SK-N-DZ (cell line): ENCODE results near the gene FABP1.

Experiments used
- DNase-seq: peaks from one replicate; pipeline ENCODE4 v3.0.0-alpha.2; 2015; ENCODE audit warnings: low spot score

Gene FABP1

DNA sequence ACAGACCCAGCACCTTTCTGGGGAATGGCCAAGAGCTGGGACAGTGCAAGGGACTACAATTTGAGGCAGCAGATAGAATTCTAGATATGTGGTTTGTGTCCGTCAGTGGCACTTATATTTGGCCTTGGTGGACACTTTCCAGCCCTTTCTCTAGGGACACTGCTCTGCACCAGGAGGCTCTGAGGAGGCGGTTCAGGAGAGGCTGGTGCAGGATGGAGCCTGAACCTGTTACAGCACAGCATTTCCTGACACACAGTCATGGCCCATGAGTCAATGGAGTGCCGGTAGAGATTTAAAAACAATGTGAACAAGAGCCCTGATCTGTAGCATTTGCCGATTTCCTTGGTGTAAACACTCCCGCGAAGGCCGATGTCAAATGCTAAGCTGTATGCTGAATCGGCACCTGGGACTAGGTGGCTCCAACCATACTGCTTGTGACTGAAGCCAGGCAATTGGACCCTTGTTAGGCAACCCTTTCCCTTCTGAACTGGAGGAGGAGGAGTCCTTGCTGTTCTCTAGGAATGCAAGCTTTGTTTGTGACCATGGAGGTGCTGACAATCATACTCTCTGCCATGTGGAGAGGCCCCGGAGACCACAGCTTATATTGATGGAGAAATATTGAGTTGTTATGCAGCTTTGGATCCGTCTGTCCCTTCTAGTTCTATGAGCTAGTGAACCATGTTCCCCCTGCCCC lies 11.9 kb downstream of the FABP1 start:
- DNase-seq, result no peak

DNA sequence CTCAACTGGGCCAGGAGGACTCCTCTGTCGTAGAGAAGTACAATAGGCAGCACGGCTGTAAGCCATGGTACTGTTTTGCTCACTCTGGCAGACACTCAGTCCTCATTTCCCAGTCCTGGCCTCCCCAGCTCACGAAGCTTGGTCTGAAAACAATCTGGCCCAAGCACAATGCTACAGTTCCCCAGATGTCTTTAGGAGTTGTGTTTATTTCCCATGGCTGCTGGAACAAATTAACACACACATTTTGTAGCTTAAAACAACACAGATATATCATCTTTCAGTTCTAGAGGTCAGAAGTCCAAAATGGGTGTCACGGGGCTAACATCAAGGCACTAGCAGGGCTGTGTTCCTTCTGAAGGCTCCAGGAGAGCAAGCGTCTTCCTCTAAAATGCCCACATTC lies 13.0 kb downstream of the FABP1 start:
- no peak for DNase-seq

DNA sequence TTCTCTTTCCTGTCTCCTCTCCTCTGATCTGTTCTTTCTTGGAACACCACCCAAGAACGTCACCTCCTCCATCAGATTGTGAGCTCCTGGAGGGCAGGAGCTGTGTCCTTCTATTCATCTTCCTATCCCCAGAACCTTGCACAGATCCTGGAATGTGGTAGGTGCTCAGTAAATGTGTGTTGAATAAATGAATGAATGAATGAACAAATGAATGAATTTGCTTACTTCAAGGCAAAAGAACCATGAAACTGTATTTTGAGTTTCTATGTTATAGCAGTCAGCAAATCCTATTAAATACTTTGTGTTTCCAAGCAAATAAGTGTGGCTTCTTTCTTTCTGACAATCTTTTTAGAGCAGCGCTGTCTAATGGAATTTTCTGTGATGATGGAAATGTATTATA lies 14.8 kb downstream of the FABP1 start:
- DNase-seq, result no peak

DNA sequence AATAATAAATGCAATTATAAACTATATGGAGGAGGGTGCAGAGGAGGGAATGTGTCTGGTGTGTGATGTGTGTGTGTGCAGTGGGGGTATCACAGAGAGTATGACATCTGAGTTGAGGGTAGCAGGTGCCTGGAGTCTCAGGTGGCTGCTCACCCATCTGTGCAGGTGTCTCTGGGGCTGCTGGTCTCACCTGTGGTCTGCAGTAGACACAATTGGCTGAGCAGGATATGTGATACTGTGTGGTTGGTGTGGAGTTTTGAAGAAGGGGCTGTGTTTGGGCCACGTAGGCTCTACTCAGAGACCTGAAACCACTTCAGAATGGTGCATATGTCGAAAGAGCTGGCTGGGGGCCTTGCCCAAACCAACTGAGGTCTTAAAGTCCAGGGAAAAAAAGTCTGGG lies 17.0 kb downstream of the FABP1 start:
- DNase-seq, result no peak

- no peak for DNase-seq
Observed at GRCh38 chr2:88108796-88109195, 19.1 kb downstream of the FABP1 start.

GRCh38 chr2:88100489-88100858 lies 27.4 kb downstream of the FABP1 start:
- DNase-seq, result no peak

DNA sequence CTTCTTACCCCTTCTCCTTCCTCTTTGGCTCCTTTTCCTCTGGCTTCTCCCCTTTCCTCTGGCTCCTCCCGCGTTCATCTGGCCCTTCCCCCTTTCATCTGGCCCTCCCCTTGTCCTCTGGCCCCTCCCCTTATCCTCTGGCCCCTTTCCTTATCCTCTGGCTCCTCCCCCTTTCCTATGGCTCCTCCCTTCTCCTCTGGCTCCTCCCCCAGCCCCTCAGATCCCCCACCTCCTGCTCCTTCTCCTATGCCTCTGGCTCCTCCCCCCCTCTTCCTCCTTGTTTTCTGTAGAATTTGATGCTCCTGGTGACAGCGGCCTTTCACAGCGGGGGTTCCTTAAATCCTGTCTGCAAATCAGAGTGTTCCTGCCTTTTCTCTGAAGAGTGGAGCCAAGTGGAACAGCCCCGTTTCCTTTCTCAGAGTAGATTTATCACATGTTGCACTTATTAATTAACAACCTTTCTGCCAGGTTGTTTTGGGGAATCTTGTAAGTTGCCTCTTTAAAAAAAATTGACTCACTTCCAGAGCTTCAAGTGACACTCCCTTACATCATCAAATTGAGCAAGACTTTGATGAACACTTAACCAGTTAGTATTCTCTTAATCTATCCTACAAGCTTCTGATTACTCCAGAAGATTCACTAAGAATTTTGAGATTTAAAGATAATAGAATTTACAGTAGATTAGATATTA lies 27.9 kb downstream of the FABP1 start:
- no peak for DNase-seq

DNA sequence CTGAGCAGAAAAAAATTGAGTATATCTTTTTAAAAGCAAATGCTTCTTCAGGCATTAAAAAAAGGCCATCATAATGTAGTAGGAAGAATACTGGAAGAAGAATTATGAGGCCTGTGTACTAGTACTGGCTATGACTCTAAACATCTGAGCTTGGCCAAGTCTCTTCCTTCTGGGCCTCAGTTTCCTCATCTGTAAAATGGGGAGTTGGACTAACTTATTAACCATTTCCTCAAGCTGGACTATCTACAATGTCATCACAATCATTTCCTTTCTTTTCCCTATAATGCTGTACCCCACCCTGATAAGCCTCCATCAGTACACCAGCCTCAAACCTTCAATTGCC lies 29.3 kb downstream of the FABP1 start:
- no peak for DNase-seq

GRCh38 chr2:88097891-88098557 lies 29.8 kb downstream of the FABP1 start:
- no peak for DNase-seq

GRCh38 chr2:88097192-88097591 lies 30.7 kb downstream of the FABP1 start:
- DNase-seq, result no peak

DNA sequence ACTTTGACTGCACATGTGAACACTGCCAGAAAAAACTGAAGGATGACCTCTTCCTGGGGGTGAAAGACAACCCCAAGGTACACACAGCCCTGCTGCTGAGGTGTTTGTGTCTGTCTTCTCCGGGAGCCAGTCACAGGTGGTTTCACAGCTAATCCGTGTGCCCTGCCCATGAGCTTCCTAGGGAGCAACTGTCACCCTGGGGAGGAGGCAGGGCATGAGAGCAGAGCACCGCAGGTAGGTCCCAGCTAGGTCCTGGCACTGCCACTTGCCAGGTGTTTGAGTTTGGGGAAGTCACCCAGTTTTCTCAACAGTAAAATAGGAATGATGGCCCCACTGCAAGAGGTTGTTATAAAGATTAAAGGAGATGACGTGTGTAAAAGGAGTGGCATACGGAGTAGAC lies 31.2 kb downstream of the FABP1 start:
- DNase-seq, result no peak

DNA sequence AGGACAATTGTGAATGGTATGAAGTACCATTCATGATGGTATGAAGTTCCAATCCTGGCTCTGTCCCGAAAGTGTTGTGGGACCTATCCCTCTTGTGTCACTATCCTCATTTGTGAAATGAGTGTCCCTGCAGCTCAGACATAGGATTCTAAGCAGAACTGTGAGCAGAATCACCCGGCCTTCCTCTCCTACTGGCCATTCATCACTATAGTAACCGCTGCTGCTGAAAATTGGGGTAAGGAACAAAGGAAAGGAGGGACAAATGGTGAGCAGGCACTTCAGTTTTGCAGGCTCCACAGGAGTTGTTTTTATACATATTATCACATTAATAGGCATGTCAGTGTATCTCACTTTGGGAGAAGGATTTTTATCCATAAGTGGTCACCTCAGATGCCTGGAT lies 32.8 kb downstream of the FABP1 start:
- no peak for DNase-seq

GRCh38 chr2:88092773-88093172 lies 35.1 kb downstream of the FABP1 start:
- DNase-seq, result no peak

DNA sequence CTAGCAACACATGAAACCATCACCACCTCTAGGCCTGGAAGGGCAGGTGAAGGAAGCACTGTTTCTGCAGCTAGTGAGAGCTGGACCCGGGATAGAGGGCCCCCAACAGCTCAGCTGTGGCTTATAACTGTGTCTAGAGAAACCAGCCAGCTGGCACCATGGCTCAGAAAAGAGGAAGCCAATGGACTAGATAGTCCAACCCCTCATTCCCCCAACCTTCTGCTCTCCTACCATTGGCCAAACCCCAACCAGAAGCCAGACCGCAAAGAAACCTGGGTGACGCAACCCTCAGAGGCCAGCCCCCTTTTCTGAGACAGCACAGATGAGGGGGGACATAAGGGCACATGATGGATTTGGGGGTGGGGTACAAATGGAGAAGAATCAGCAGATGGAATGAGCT lies 35.9 kb downstream of the FABP1 start:
- no peak for DNase-seq

DNA sequence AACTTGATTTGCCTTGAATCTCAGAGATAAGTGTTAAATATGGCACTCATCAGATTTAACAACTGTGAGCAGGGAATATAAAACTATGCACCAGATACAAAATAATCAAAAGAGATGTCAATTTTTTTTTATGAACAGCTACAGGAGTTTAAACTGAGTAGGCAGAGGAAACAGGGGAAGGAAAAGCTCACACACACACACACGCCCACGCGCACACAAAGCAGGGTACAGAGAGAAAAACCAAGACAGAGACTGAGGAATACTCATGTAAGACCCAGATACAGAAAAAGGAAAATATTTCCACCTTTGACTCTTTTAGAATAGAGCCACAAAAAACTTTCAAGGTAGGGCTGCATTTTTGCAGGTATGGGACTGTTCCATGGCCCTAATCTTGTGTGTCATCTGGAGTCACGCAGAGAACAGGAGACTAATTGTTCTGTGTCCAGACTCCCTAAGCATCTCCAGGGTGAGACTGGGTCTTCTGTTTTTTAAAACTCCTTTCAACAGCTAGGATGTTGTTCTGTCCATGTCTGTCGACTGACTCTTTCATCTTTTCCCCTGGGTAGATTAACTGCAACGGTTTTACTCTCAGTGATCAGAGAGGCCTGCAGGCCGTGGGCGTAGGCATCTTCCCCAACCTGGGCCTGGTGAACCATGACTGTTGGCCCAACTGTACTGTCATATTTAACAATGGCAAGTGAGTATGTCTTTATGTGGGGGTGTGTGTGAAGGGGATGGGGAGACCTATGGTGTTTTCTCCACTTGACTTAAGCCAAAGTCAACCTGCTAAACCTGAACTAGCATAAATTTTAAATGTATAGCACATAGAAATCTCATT lies 37.2 kb downstream of the FABP1 start:
- no peak for DNase-seq

- DNase-seq, result no peak
Observed at GRCh38 chr2:88088999-88089398, 38.9 kb downstream of the FABP1 start.

DNA sequence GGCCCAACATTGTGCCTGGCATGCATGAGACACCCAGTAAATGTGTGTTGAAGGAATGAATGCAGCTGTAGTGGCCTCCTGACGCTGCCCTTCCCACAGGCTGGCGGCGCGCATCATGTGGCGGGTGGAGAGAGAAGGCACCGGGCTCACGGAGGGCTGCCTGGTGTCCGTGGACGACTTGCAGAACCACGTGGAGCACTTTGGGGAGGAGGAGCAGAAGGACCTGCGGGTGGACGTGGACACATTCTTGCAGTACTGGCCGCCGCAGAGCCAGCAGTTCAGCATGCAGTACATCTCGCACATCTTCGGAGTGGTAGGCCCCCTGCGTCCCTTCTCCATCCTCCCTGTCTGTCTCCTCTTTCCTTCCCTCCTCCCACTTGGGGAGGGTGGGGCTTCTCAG lies 40.1 kb downstream of the FABP1 start:
- no peak for DNase-seq

DNA sequence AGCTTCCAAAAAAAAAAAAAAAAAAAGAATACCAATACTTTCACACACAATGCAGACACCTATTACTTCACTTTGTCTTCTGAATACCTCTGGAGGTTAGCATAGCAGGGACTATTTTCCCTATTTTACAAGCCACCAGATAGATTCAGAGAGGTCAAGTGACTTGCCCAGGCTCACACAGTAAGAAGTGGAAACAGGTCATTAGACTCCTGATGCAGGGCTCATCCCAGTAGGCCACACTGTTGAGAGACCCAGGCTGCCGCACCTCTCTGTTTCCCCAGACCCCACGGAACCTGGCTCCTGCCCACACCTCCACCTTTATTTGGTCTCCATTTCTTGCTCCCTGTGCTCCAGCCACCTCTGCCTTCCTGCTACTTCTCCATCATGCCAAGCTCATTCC lies 40.8 kb downstream of the FABP1 start:
- DNase-seq, result no peak

DNA sequence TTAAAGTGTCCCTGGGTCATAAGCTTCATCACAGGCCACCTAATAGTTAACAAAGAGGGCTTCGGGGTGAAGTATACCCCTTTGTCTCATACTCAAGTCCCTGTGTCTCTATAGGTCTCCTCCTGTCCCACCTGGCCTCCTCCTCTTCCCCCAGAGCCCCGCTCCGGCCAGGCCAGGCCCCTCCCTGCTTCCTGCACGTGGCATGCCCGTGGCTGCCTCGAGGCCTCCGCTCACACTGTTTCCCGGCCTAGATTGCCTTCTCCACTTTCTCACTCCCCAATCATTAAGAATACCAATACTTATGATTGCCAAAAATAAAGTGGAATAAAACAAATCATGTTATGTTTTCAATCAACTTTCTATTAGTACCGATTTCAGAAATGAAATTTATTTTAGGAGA lies 41.5 kb downstream of the FABP1 start:
- DNase-seq, result no peak

GRCh38 chr2:88085602-88086001 lies 42.3 kb downstream of the FABP1 start:
- DNase-seq, result no peak

DNA sequence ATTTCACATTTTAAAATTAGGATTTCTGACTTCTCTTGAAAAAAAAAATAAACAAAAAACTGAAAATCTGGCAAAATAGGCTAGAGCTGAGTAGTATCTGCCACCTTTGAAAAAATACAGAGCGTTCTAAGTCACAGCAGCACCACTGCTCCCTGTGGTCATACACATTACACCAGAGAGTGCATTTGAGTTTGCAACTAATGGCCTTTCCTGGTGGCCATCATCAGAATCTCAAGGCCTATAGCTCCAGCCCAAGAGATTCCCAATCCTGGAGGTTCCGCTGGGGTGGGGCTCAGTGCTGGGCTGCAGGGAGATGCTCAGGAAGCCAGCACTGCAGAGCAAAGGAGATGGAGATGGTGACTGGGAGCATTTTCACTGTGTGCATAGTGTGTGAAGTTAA lies 42.8 kb downstream of the FABP1 start:
- no peak for DNase-seq

GRCh38 chr2:88082781-88083180 lies 45.1 kb downstream of the FABP1 start:
- no peak for DNase-seq
